K562 (cell line): Measurements from ENCODE around the gene ZBTB47. TPM values are rescaled to one million over a fixed set of nuclear protein-coding genes. Genes with fewer than 3 reads are reported as not detected.

Experiments
- ELF1 ChIP-seq: fragments of 200-800 bp; sonication (Bioruptor generic); IDR thresholded peaks from 2 replicates; pipeline ENCODE4 v1.6.1; 2016; ENCODE audit warnings: missing genetic modification characterization, missing compliant biosample characterization
- GTF2F1 ChIP-seq: IDR thresholded peaks from 2 replicates; pipeline ENCODE4 v1.6.1; 2011; ENCODE audit warnings: low read depth, low read length, improper control_type of control experiment
- MAX ChIP-seq: sonication (generic); formaldehyde crosslinking; IDR thresholded peaks from 2 replicates; pipeline ENCODE4 v1.9.0; 2022; ENCODE audit warnings: mild to moderate bottlenecking, missing genetic modification reagents
- PTTG1 ChIP-seq: fragments of 450-650 bp; IDR thresholded peaks from 2 replicates; pipeline ENCODE4 v1.6.1; 2016; ENCODE audit warnings: low read depth, mild to moderate bottlenecking, missing genetic modification characterization, missing compliant biosample characterization
- PYGO2 ChIP-seq: fragments of 450-650 bp; IDR thresholded peaks from 2 replicates; pipeline ENCODE4 v1.6.1; 2016; ENCODE audit warnings: mild to moderate bottlenecking, missing genetic modification characterization, moderate library complexity, missing compliant biosample characterization
- SP2 ChIP-seq: IDR thresholded peaks from 2 replicates; pipeline ENCODE4 v1.6.1; 2011; ENCODE audit warnings: mild to moderate bottlenecking, low read depth, low read length, moderate library complexity; ENCODE audit not compliant: poor library complexity, severe bottlenecking; ENCODE audit errors: extremely low read depth
- SRF ChIP-seq, 2 experiments: fragments of 250-450, 450-650 bp in 1 of 2; sonication (Bioruptor Pico) in 1 of 2; sonication (generic) in 1 of 2; formaldehyde crosslinking; IDR thresholded peaks; 2 replicates each; pipeline versions ENCODE4 v1.5.0 to v1.5.1; 2020 to 2022; ENCODE audit warnings: mild to moderate bottlenecking in 1 of 2, missing genetic modification reagents in 1 of 2
- TAF1 ChIP-seq: IDR thresholded peaks from 2 replicates; pipeline ENCODE4 v1.6.1; 2011; ENCODE audit warnings: mild to moderate bottlenecking, low read length, moderate library complexity; ENCODE audit not compliant: insufficient read depth, control insufficient read depth, severe bottlenecking; ENCODE audit errors: extremely low read depth
- TEAD2 ChIP-seq: fragments of 450-650 bp; IDR thresholded peaks from 2 replicates; pipeline ENCODE4 v1.6.1; 2016; ENCODE audit warnings: missing genetic modification characterization, control low read depth, missing compliant biosample characterization
- ZNF134 ChIP-seq: fragments of 250-450 bp; sonication (Bioruptor Pico); conservative IDR thresholded peaks from 2 replicates; pipeline ENCODE4 v1.4.0; 2020
- ZNF311 ChIP-seq: fragments of 250-450 bp; sonication (Bioruptor Pico); IDR thresholded peaks from 2 replicates; pipeline ENCODE4 v1.4.0; 2020; ENCODE audit warnings: mild to moderate bottlenecking, moderate library complexity
- ZNF324 ChIP-seq: fragments of 250-450 bp; sonication (Bioruptor Pico); IDR thresholded peaks from 2 replicates; pipeline ENCODE4 v1.4.0; 2020; ENCODE audit warnings: mild to moderate bottlenecking
- ZNF408 ChIP-seq: fragments of 250-450 bp; sonication (Bioruptor Pico); IDR thresholded peaks from 2 replicates; pipeline ENCODE4 v1.4.0; 2020; ENCODE audit warnings: low read depth, mild to moderate bottlenecking, moderate library complexity
- ZNF507 ChIP-seq: conservative IDR thresholded peaks from 2 replicates; pipeline ENCODE4 v1.6.1; 2017; ENCODE audit warnings: missing genetic modification characterization, missing compliant biosample characterization
- polyA plus RNA-seq, 8 experiments: library from polyadenylated mRNA; depleted of rRNA in 4 of 8; stranded (reverse) in 5 of 8; unstranded in 3 of 8; fragments of >200 nt; fragmentation: Nextera tagmentation in 2 of 8; fragmentation: Illumina TruSeq in 1 of 8; extraction: Ambion mirVana in 2 of 8; extraction: Trizol in 1 of 8; gene quantifications; 2 replicates each; pipeline versions ENCODE4 v1.2.1 to v1.2.3, GENCODE V29; 2011 to 2014; ENCODE audit warnings: inconsistent platforms in 1 of 8, missing spikeins in 1 of 8
- total RNA-seq, 7 experiments: library from RNA; depleted of rRNA in 6 of 7; stranded (reverse); fragments of >200 nt in 6 of 7; fragmentation: Illumina TruSeq in 2 of 7; extraction: Trizol in 2 of 7; gene quantifications; 2 replicates each; pipeline versions ENCODE4 v1.2.1 to v1.2.3, GENCODE V29; 2011 to 2021; ENCODE audit warnings: low replicate concordance in 1 of 7
- TF ChIP-seq, protein P1 (sequence below): IDR thresholded peaks from 2 replicates; pipeline ENCODE4 v1.6.1; 2011; ENCODE audit not compliant: insufficient read length; ENCODE audit errors: extremely low read depth
- TF ChIP-seq, protein P2 (sequence below): sonication (generic); formaldehyde crosslinking; IDR thresholded peaks from 2 replicates; pipeline ENCODE4 v1.8.1; 2023; ENCODE audit warnings: missing genetic modification reagents, mild to moderate bottlenecking, borderline replicate concordance
- TF ChIP-seq, protein P3 (sequence below), 3 experiments: fragments of 200-800 bp in 1 of 3; fragments of 250-450 bp in 1 of 3; fragments of 450-650 bp in 1 of 3; sonication (Bioruptor Pico) in 1 of 3; sonication (Bioruptor generic) in 1 of 3; formaldehyde crosslinking in 1 of 3; IDR thresholded peaks; 2 replicates each; pipeline versions ENCODE4 v1.6.1 to v1.8.0; 2016 to 2022; ENCODE audit warnings: mild to moderate bottlenecking in 2 of 3, missing genetic modification characterization in 2 of 3, missing compliant biosample characterization in 1 of 3, moderate library complexity in 1 of 3

The ZBTB47 gene
- total and polyA plus RNA-seq, 9 of the 15 experiments (the other 6 are each of a cell fraction or from before 2014, with no cell fraction given): 0.11 to 4.6 (median 1.7) TPM; not detected in 1

- TF ChIP-seq, protein P1, sequence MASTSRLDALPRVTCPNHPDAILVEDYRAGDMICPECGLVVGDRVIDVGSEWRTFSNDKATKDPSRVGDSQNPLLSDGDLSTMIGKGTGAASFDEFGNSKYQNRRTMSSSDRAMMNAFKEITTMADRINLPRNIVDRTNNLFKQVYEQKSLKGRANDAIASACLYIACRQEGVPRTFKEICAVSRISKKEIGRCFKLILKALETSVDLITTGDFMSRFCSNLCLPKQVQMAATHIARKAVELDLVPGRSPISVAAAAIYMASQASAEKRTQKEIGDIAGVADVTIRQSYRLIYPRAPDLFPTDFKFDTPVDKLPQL: no peak
- no peak for TF ChIP-seq GTF2F1
- TF ChIP-seq, protein P2, sequence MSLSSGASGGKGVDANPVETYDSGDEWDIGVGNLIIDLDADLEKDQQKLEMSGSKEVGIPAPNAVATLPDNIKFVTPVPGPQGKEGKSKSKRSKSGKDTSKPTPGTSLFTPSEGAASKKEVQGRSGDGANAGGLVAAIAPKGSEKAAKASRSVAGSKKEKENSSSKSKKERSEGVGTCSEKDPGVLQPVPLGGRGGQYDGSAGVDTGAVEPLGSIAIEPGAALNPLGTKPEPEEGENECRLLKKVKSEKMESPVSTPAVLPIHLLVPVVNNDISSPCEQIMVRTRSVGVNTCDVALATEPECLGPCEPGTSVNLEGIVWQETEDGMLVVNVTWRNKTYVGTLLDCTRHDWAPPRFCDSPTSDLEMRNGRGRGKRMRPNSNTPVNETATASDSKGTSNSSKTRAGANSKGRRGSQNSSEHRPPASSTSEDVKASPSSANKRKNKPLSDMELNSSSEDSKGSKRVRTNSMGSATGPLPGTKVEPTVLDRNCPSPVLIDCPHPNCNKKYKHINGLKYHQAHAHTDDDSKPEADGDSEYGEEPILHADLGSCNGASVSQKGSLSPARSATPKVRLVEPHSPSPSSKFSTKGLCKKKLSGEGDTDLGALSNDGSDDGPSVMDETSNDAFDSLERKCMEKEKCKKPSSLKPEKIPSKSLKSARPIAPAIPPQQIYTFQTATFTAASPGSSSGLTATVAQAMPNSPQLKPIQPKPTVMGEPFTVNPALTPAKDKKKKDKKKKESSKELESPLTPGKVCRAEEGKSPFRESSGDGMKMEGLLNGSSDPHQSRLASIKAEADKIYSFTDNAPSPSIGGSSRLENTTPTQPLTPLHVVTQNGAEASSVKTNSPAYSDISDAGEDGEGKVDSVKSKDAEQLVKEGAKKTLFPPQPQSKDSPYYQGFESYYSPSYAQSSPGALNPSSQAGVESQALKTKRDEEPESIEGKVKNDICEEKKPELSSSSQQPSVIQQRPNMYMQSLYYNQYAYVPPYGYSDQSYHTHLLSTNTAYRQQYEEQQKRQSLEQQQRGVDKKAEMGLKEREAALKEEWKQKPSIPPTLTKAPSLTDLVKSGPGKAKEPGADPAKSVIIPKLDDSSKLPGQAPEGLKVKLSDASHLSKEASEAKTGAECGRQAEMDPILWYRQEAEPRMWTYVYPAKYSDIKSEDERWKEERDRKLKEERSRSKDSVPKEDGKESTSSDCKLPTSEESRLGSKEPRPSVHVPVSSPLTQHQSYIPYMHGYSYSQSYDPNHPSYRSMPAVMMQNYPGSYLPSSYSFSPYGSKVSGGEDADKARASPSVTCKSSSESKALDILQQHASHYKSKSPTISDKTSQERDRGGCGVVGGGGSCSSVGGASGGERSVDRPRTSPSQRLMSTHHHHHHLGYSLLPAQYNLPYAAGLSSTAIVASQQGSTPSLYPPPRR: no peak
- TF ChIP-seq PTTG1 (tag): no peak
- no peak for TF ChIP-seq TEAD2
- TF ChIP-seq SP2: peak; percentile 2
- TF ChIP-seq MAX (CRISPR knock-in tag): 0 out of 2 replicates have a peak, but pooled peaks have one; percentile 42
- 0 out of 2 replicates have a peak, but pooled peaks have one; percentile 54 for TF ChIP-seq ELF1 (tag)
- TF ChIP-seq ZNF324 (CRISPR knock-in tag): no peak
- TF ChIP-seq ZNF311 (CRISPR knock-in tag): no peak
- no peak for TF ChIP-seq ZNF134
- no peak for TF ChIP-seq SRF (CRISPR knock-in tag; IDR thresholded peaks at IDR 0.05)
- TF ChIP-seq ZNF507 (tag): no peak
- TF ChIP-seq ZNF408 (CRISPR knock-in tag): no peak
- no peak for TF ChIP-seq PYGO2
- TF ChIP-seq TAF1: peak; percentile 15
- TF ChIP-seq, protein P3, sequence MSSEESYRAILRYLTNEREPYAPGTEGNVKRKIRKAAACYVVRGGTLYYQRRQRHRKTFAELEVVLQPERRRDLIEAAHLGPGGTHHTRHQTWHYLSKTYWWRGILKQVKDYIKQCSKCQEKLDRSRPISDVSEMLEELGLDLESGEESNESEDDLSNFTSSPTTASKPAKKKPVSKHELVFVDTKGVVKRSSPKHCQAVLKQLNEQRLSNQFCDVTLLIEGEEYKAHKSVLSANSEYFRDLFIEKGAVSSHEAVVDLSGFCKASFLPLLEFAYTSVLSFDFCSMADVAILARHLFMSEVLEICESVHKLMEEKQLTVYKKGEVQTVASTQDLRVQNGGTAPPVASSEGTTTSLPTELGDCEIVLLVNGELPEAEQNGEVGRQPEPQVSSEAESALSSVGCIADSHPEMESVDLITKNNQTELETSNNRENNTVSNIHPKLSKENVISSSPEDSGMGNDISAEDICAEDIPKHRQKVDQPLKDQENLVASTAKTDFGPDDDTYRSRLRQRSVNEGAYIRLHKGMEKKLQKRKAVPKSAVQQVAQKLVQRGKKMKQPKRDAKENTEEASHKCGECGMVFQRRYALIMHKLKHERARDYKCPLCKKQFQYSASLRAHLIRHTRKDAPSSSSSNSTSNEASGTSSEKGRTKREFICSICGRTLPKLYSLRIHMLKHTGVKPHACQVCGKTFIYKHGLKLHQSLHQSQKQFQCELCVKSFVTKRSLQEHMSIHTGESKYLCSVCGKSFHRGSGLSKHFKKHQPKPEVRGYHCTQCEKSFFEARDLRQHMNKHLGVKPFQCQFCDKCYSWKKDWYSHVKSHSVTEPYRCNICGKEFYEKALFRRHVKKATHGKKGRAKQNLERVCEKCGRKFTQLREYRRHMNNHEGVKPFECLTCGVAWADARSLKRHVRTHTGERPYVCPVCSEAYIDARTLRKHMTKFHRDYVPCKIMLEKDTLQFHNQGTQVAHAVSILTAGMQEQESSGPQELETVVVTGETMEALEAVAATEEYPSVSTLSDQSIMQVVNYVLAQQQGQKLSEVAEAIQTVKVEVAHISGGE (CRISPR knock-in tag; IDR thresholded peaks at IDR 0.05): peak in 1 of 3 experiments; percentile 65; a peak in 2 of 6 replicates
Observed at GRCh38 chr3:42653560-42654330, at the start of gene ZBTB47 (continued).
